ENCODE measurements around the gene SYT14.
"Not testable (repeated sequence)": the region's sequence is repeated elsewhere in the genome, so short reads cannot be mapped to it uniquely, and the experiment has no call there.

The SYT14 gene

DNA sequence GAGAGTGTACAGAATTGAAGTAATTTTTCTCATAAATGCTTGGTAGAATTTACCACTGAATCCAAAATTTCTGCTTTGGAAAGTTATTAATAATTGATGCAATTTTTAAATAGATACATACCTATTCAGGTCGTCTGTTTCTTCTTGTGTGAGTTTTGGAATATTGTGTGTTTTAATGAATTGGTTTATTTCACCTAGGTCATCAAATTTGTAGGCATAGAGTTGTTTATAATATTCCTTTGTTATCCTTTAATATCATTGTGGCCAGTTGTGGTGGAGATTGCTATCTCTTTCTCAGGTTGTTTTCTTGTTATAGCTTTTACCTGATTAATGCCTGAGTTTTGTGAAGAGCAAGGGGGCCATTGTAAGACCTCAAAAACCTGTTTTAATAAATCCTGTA, 93.5 kb downstream of the SYT14 start:
- Histone ChIP-seq H3K27me3 (no peaks in the 10 kb centered on the region), H3K27ac (no peak overlapping the region), H3K9me3 (peaks cover 0 to 5% (median 0%) of the 10 kb centered on the region in 3 donors), H3K36me3 (no peaks in the 10 kb centered on the region), H3K4me3 (no peak overlapping the region), H3K4me1 (no peaks in the 10 kb centered on the region)
- intact Hi-C loops (cut with DNase I; ENCODE audit: low total_unique reads), result no loop called here
- no peak for DNase-seq
- TF ChIP-seq, protein P1, sequence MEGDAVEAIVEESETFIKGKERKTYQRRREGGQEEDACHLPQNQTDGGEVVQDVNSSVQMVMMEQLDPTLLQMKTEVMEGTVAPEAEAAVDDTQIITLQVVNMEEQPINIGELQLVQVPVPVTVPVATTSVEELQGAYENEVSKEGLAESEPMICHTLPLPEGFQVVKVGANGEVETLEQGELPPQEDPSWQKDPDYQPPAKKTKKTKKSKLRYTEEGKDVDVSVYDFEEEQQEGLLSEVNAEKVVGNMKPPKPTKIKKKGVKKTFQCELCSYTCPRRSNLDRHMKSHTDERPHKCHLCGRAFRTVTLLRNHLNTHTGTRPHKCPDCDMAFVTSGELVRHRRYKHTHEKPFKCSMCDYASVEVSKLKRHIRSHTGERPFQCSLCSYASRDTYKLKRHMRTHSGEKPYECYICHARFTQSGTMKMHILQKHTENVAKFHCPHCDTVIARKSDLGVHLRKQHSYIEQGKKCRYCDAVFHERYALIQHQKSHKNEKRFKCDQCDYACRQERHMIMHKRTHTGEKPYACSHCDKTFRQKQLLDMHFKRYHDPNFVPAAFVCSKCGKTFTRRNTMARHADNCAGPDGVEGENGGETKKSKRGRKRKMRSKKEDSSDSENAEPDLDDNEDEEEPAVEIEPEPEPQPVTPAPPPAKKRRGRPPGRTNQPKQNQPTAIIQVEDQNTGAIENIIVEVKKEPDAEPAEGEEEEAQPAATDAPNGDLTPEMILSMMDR (IDR thresholded peaks at IDR 0.05), result no peak

DNA sequence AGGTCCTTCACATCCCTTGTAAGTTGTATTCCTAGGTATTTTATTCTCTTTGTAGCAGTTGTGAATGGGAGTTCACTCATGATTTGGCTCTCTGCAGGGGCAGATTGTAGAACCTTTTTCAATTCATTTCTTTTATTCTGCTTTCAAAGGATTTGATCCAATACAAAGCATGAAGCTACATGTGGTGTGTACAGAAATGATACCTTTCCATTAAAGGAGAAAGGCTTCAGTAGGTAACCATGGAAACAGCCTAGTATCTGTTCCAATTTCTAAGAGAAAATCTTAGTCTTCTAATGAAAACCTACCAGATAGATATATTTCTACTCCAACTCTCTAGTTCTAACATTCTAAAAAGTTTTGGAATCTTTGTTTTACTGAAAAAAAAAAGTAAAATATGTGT, 105.0 kb downstream of the SYT14 start:
- TF ChIP-seq, protein P1 (IDR thresholded peaks at IDR 0.05), result no peak
- Histone ChIP-seq H3K36me3 (no peaks in the 10 kb centered on the region), H3K27ac (no peak overlapping the region), H3K4me3 (no peak overlapping the region), H3K4me1 (no peaks in the 10 kb centered on the region), H3K9me3 (peaks cover 0 to 5% (median 0%) of the 10 kb centered on the region in 3 donors), H3K27me3 (no peaks in the 10 kb centered on the region)
- no peak for DNase-seq
- intact Hi-C loops (cut with DNase I; ENCODE audit: low total_unique reads), result no loop called here

DNA sequence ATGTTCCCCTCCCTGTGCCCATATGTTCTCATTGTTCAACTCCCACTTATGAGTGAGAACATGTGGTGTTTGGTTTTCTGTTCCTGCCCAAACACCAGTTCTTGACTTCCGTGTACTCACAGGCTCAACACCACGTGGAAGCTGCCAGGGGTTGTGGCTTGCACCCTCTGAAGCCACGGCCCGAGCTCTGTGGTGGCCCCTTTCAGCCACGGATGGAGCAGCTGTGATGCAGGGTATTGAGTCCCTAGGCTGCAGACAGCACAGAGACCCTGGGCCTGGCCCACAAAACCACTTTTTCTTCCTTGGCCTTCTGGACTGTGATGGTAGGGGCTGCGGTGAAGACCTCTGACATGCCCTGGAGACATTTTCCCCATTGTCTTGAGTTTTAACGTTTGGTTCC, 111.6 kb downstream of the SYT14 start:
- no peak overlapping the region for H3K4me3 ChIP-seq
- H3K27ac ChIP-seq, result no peak overlapping the region

DNA sequence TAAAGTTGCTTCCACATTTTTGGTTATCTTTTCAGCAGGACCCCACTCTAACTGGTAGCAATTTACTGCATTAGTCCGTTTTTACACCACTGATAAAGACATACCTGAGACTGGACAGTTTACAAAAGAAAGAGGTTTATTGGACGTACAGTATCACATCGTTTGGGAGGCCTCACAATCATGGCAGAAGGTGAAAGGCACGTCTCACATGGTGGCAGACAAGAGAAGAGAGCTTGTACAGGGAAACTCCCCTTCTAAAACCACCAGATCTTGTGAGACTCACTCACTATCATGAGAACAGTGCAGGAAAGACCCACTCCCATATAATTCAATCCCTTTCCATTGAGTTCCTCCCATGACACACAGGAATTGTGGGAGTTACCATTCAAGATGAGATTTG, 112.5 kb downstream of the SYT14 start:
- H3K27me3 ChIP-seq; H3K27ac ChIP-seq; H3K36me3 ChIP-seq; H3K4me1 ChIP-seq; H3K9me3 ChIP-seq; H3K4me3 ChIP-seq; intact Hi-C loops (cut with DNase I; ENCODE audit: low total_unique reads); DNase-seq: not testable (repeated sequence)

More for the DNA sequence above, 111.6 kb downstream of the SYT14 start:
- Histone ChIP-seq H3K27me3 (no peaks in the 10 kb centered on the region), H3K4me1 (no peaks in the 10 kb centered on the region), H3K9me3 (no peaks in the 10 kb centered on the region), H3K36me3 (no peaks in the 10 kb centered on the region)
- no peak for DNase-seq
- intact Hi-C loops (cut with DNase I; ENCODE audit: low total_unique reads), result no loop called here
- TF ChIP-seq, protein P1 (IDR thresholded peaks at IDR 0.05), result no peak

DNA sequence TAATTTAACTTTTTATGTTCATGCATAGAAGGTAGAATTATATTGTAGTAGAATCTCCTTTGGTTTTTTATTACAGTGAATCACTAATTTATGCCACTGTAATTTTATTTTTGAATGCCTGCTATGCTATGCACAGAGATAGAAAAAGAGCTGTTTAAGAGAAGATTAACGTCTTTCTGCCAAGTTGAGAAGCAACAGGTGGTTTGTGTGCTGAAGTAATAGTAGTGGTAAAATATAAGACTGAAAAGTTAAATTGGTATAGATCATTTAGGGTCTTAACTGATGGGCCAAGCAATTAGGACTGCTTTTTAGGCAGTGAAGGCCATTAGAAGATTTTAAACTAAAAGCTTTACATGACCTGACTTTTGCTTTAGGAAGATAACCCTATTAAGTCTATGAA, 115.1 kb downstream of the SYT14 start:
- H3K4me3 ChIP-seq, result no peak overlapping the region
- H3K36me3 ChIP-seq, result no peaks in the 10 kb centered on the region
- H3K4me1 ChIP-seq, result no peaks in the 10 kb centered on the region
- H3K27me3 ChIP-seq, result no peaks in the 10 kb centered on the region
- H3K9me3 ChIP-seq, result no peaks in the 10 kb centered on the region
- DNase-seq, result no peak
- no peak overlapping the region for H3K27ac ChIP-seq
- TF ChIP-seq, protein P1 (IDR thresholded peaks at IDR 0.05), result no peak
- intact Hi-C loops (cut with DNase I; ENCODE audit: low total_unique reads), result no loop called here

DNA sequence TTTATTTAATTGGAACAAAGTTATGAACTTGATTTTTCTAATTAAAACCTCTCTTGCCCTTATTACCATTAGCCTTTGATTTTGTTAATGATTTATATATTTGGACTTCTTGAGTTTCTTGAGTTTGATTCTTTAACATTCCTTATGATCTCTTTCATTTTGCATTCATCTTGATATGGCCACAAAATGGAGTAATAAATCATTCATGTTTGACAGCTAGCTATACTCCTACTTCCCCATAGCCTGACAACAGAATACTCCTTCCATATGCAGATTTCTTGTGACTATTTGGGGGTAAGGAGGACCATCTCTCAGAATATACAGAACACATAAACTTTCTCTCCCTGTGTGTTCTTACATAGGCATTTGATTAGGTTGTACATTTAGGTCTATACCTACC, 119.6 kb downstream of the SYT14 start:
- intact Hi-C loops (cut with DNase I; ENCODE audit: low total_unique reads), result no loop called here
- H3K36me3 ChIP-seq, result no peaks in the 10 kb centered on the region
- TF ChIP-seq, protein P1 (IDR thresholded peaks at IDR 0.05), result no peak
- no peak overlapping the region for H3K4me3 ChIP-seq
- H3K4me1 ChIP-seq, result no peaks in the 10 kb centered on the region
- H3K9me3 ChIP-seq, result no peaks in the 10 kb centered on the region
- H3K27ac ChIP-seq, result no peak overlapping the region
- DNase-seq, result no peak
- H3K27me3 ChIP-seq, result no peaks in the 10 kb centered on the region
